K562 (cell line): ENCODE results near the gene SCN1B. TPM values are rescaled to one million over a fixed set of nuclear protein-coding genes. Genes with fewer than 3 reads are reported as not detected.

ENCODE experiments used
- BCL6 ChIP-seq: fragments of 250-450 bp; sonication (Bioruptor Pico); IDR thresholded peaks from 2 replicates; pipeline ENCODE4 v1.4.0; 2020
- CC2D1A ChIP-seq: fragments of 450-650 bp; IDR thresholded peaks from 2 replicates; pipeline ENCODE4 v1.6.1; 2017; ENCODE audit warnings: mild to moderate bottlenecking
- EGR1 ChIP-seq: fragments of 450-650 bp; conservative IDR thresholded peaks from 2 replicates; pipeline ENCODE4 v1.6.1; 2017; ENCODE audit warnings: mild to moderate bottlenecking
- JUND ChIP-seq, 2 experiments: IDR thresholded peaks; 2 replicates in 1 of 2; 3 replicates in 1 of 2; pipeline ENCODE4 v1.6.1; 2011; ENCODE audit warnings: borderline replicate concordance in 2 of 2, low read depth in 2 of 2, low read length in 2 of 2, improper control_type of control experiment in 1 of 2, missing biosample characterization in 1 of 2, missing genetic modification characterization in 1 of 2, missing genetic modification reagents in 1 of 2
- PHB2 ChIP-seq: fragments of 450-650 bp; IDR thresholded peaks from 2 replicates; pipeline ENCODE4 v1.6.1; 2017; ENCODE audit warnings: low read depth
- POLR2AphosphoS2 ChIP-seq: IDR thresholded peaks from 2 replicates; pipeline ENCODE4 v1.6.1; 2012; ENCODE audit warnings: low read length, improper control_type of control experiment
- SIN3B ChIP-seq: fragments of 450-650 bp; IDR thresholded peaks from 2 replicates; pipeline ENCODE4 v1.6.1; 2017; ENCODE audit warnings: low read depth, mild to moderate bottlenecking, moderate library complexity
- WHSC1 ChIP-seq: IDR thresholded peaks from one replicate; pipeline ENCODE4 v1.6.1; 2012; ENCODE audit warnings: low read length, control low read depth, inconsistent platforms
- ZNF77 ChIP-seq: fragments of 250-450 bp; sonication (Bioruptor Pico); IDR thresholded peaks from 2 replicates; pipeline ENCODE4 v1.5.0; 2020
- polyA plus RNA-seq, 8 experiments: library from polyadenylated mRNA; depleted of rRNA in 4 of 8; stranded (reverse) in 5 of 8; unstranded in 3 of 8; fragments of >200 nt; fragmentation: Nextera tagmentation in 2 of 8; fragmentation: Illumina TruSeq in 1 of 8; extraction: Ambion mirVana in 2 of 8; extraction: Trizol in 1 of 8; gene quantifications; 2 replicates each; pipeline versions ENCODE4 v1.2.1 to v1.2.3, GENCODE V29; 2011 to 2014; ENCODE audit warnings: inconsistent platforms in 1 of 8, missing spikeins in 1 of 8
- total RNA-seq, 7 experiments: library from RNA; depleted of rRNA in 6 of 7; stranded (reverse); fragments of >200 nt in 6 of 7; fragmentation: Illumina TruSeq in 2 of 7; extraction: Trizol in 2 of 7; gene quantifications; 2 replicates each; pipeline versions ENCODE4 v1.2.1 to v1.2.3, GENCODE V29; 2011 to 2021; ENCODE audit warnings: low replicate concordance in 1 of 7
- TF ChIP-seq, protein P1 (sequence below), 2 experiments: fragments of 450-650 bp in 1 of 2; IDR thresholded peaks; 2 replicates each; pipeline ENCODE4 v1.6.1; 2011 to 2017; ENCODE audit warnings: low read depth in 2 of 2, antibody characterized with exemption in 1 of 2, borderline replicate concordance in 1 of 2, low read length in 1 of 2, mild to moderate bottlenecking in 1 of 2, mixed read lengths in 1 of 2; ENCODE audit not compliant: control insufficient read depth in 1 of 2
- TF ChIP-seq, protein P2 (sequence below), 2 experiments: fragments of 450-650 bp in 1 of 2; sonication (generic) in 1 of 2; formaldehyde crosslinking in 1 of 2; IDR thresholded peaks; 2 replicates each; pipeline versions ENCODE4 v1.7.1 to v1.9.0; 2016 to 2022; ENCODE audit warnings: inconsistent platforms in 1 of 2, mild to moderate bottlenecking in 1 of 2, missing genetic modification reagents in 1 of 2
- TF ChIP-seq, protein P3 (sequence below), 2 experiments: fragments of 250-450 bp in 1 of 2; fragments of 450-650 bp in 1 of 2; sonication (Bioruptor Pico) in 1 of 2; IDR thresholded peaks; 2 replicates each; pipeline versions ENCODE4 v1.6.1 to v1.8.0; 2016 to 2021; ENCODE audit warnings: mild to moderate bottlenecking in 2 of 2, moderate library complexity in 2 of 2, missing compliant biosample characterization in 1 of 2, missing genetic modification characterization in 1 of 2

The SCN1B gene
- total and polyA plus RNA-seq, 9 of the 15 experiments (the other 6 are each of a cell fraction or from before 2014, with no cell fraction given): 0.03 to 2.5 (median 0.91) TPM

DNA sequence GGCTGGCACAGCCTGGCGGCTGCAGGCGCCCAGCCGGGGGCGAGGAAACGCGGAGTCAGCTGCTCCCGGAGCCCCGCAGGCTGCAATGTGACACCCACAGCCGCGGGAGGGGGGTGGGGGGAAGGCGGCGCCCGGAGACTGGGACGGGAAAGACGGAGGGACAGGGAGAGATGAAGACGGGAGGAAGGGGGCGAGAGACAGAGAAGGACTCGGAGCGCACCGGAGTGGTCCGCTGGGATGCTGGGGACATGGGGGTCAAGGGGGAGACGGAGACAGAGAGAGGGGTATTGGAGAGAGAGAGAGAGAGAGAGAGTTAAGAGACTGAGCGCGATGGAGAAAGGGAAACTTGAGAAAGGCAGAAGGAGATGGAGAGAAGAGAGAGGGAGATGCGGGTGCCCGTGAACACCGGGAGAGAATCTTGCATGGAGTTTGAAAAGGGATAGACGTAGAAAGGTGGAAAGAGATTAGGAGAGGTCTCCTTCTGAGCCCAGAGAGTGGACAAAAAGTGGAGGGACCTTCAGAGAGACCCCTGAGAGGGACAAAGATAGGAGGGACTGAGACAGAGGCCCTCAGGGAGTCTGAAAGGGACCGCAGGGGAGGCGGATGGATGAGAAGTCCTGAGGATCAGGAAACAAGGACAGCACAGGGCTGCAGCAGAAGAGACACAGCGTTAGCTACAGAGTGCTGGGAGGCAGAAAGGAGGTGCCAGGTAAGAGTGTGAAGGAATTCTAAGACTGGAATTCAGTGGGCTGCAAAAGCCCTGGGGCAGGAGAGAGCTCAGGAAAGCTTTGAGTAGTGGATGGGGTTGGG lies 1.0 kb downstream of the SCN1B start (continued):
- TF ChIP-seq, protein P1, sequence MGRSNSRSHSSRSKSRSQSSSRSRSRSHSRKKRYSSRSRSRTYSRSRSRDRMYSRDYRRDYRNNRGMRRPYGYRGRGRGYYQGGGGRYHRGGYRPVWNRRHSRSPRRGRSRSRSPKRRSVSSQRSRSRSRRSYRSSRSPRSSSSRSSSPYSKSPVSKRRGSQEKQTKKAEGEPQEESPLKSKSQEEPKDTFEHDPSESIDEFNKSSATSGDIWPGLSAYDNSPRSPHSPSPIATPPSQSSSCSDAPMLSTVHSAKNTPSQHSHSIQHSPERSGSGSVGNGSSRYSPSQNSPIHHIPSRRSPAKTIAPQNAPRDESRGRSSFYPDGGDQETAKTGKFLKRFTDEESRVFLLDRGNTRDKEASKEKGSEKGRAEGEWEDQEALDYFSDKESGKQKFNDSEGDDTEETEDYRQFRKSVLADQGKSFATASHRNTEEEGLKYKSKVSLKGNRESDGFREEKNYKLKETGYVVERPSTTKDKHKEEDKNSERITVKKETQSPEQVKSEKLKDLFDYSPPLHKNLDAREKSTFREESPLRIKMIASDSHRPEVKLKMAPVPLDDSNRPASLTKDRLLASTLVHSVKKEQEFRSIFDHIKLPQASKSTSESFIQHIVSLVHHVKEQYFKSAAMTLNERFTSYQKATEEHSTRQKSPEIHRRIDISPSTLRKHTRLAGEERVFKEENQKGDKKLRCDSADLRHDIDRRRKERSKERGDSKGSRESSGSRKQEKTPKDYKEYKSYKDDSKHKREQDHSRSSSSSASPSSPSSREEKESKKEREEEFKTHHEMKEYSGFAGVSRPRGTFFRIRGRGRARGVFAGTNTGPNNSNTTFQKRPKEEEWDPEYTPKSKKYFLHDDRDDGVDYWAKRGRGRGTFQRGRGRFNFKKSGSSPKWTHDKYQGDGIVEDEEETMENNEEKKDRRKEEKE (IDR thresholded peaks at IDR 0.05; ENCODE audit: borderline replicate concordance in 1 of 2, control insufficient read depth in 1 of 2, low read depth in 2 of 2, low read length in 1 of 2): no peak
- TF ChIP-seq PHB2: no peak
- TF ChIP-seq BCL6 (CRISPR knock-in tag): no peak
- 0 out of 2 replicates have a peak, but pooled peaks have one; percentile 11 for TF ChIP-seq EGR1
- no peak for TF ChIP-seq WHSC1
- no peak for TF ChIP-seq SIN3B
- TF ChIP-seq POLR2AphosphoS2: no peak
- TF ChIP-seq, protein P2, sequence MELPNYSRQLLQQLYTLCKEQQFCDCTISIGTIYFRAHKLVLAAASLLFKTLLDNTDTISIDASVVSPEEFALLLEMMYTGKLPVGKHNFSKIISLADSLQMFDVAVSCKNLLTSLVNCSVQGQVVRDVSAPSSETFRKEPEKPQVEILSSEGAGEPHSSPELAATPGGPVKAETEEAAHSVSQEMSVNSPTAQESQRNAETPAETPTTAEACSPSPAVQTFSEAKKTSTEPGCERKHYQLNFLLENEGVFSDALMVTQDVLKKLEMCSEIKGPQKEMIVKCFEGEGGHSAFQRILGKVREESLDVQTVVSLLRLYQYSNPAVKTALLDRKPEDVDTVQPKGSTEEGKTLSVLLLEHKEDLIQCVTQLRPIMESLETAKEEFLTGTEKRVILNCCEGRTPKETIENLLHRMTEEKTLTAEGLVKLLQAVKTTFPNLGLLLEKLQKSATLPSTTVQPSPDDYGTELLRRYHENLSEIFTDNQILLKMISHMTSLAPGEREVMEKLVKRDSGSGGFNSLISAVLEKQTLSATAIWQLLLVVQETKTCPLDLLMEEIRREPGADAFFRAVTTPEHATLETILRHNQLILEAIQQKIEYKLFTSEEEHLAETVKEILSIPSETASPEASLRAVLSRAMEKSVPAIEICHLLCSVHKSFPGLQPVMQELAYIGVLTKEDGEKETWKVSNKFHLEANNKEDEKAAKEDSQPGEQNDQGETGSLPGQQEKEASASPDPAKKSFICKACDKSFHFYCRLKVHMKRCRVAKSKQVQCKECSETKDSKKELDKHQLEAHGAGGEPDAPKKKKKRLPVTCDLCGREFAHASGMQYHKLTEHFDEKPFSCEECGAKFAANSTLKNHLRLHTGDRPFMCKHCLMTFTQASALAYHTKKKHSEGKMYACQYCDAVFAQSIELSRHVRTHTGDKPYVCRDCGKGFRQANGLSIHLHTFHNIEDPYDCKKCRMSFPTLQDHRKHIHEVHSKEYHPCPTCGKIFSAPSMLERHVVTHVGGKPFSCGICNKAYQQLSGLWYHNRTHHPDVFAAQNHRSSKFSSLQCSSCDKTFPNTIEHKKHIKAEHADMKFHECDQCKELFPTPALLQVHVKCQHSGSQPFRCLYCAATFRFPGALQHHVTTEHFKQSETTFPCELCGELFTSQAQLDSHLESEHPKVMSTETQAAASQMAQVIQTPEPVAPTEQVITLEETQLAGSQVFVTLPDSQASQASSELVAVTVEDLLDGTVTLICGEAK (IDR thresholded peaks at IDR 0.05): peak; percentile 18; the same call in 1 of the 2 replicates
- TF ChIP-seq, protein P2 (CRISPR knock-in tag; IDR thresholded peaks at IDR 0.05): no peak
- TF ChIP-seq JUND (IDR thresholded peaks at IDR 0.05; ENCODE audit: borderline replicate concordance, low read depth, low read length): peak; percentile 7; the same call in 1 of the 2 replicates
- no peak for TF ChIP-seq JUND (tag; IDR thresholded peaks at IDR 0.05; ENCODE audit: borderline replicate concordance, low read depth, low read length)
- no peak for TF ChIP-seq ZNF77
- TF ChIP-seq CC2D1A: 0 out of 2 replicates have a peak, but pooled peaks have one; percentile 30
- TF ChIP-seq, protein P3, sequence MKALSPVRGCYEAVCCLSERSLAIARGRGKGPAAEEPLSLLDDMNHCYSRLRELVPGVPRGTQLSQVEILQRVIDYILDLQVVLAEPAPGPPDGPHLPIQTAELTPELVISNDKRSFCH (CRISPR knock-in tag; IDR thresholded peaks at IDR 0.05): no peak
- TF ChIP-seq, protein P3 (tag; IDR thresholded peaks at IDR 0.05): no peak
